H1 (cell line): ENCODE data around the gene MRTFA. TPM values are rescaled to one million over a fixed set of nuclear protein-coding genes. Genes with fewer than 3 reads are reported as not detected.

Experiments
- CTCF ChIA-PET: fragments of 300-600 bp; sonication (Branson Sonifier 250); formaldehyde crosslinking; loops from one replicate; lab custom pipeline; 2021; ENCODE audit not compliant: partially characterized antibody; lab: Charles Lee
- POLR2A ChIA-PET: fragments of 300-600 bp; sonication (Branson Sonifier 250); formaldehyde crosslinking; loops from one replicate; lab custom pipeline; 2021; ENCODE audit warnings: inconsistent platforms; ENCODE audit not compliant: partially characterized antibody; lab: Charles Lee
- DNase-seq, 2 experiments: peaks; one replicate each; pipeline versions ENCODE4 v3.0.0 to v3.0.0-alpha.2; 2010 to 2022; ENCODE audit warnings: low spot score in 2 of 2, low read depth in 1 of 2, mixed read lengths in 1 of 2
- FAIRE-seq: peaks from 2 replicates; lab custom pipeline; 2011; peaks lifted over from hg19 to GRCh38; lab: Jason Lieb, UNC
- H2AFZ ChIP-seq: 2 replicates; pipeline ENCODE4 v1.8.1; 2012; ENCODE audit warnings: low read length, inconsistent platforms
- H2AK5ac ChIP-seq: 2 replicates; pipeline ENCODE4 v1.6.1; 2013; ENCODE audit warnings: low read depth, low read length
- H2BK120ac ChIP-seq: replicated peaks from 2 replicates; pipeline ENCODE3; 2013; ENCODE audit warnings: low read depth, low read length, inconsistent platforms
- H2BK12ac ChIP-seq: 2 replicates; pipeline ENCODE4 v1.6.1; 2013; ENCODE audit warnings: low read depth, low read length
- H2BK15ac ChIP-seq: 2 replicates; pipeline ENCODE4 v1.6.1; 2013; ENCODE audit warnings: low read length
- H2BK20ac ChIP-seq: 2 replicates; pipeline ENCODE4 v1.6.1; 2013; ENCODE audit warnings: low read length
- H2BK5ac ChIP-seq: 2 replicates; pipeline ENCODE4 v1.6.1; 2013; ENCODE audit warnings: low read depth, low read length
- H3K14ac ChIP-seq: 2 replicates; pipeline ENCODE4 v1.6.1; 2013; ENCODE audit warnings: inconsistent platforms; ENCODE audit not compliant: insufficient read length
- H3K18ac ChIP-seq: 2 replicates; pipeline ENCODE4 v1.6.1; 2013; ENCODE audit warnings: low read length; ENCODE audit errors: extremely low read depth
- H3K23ac ChIP-seq: 2 replicates; pipeline ENCODE4 v1.6.1; 2013; ENCODE audit warnings: inconsistent platforms; ENCODE audit not compliant: insufficient read length
- H3K23me2 ChIP-seq: 2 replicates; pipeline ENCODE4 v1.6.1; 2013; ENCODE audit warnings: low read depth, low read length
- H3K27ac ChIP-seq: 2 replicates; pipeline ENCODE4 v1.6.1; 2011; ENCODE audit warnings: low read depth, low read length, inconsistent platforms
- H3K27me3 ChIP-seq, 4 experiments: replicated peaks in 1 of 4; 1 replicate in 1 of 4; 2 replicates in 3 of 4; pipeline versions ENCODE4 v1.6.1 to v1.8.1; 2011 to 2013; ENCODE audit warnings: low read length in 3 of 4, mild to moderate bottlenecking in 3 of 4, inconsistent platforms in 2 of 4, mixed read lengths in 2 of 4, moderate library complexity in 1 of 4; ENCODE audit not compliant: control insufficient read depth in 3 of 4, insufficient read depth in 3 of 4; ENCODE audit errors: extremely low read depth in 1 of 4
- H3K36me3 ChIP-seq, 4 experiments: 2 replicates each; pipeline versions ENCODE4 v1.6.1 to v1.8.1; 2011 to 2013; ENCODE audit warnings: mild to moderate bottlenecking in 4 of 4, low read length in 3 of 4, moderate library complexity in 2 of 4, control low read depth in 1 of 4, inconsistent platforms in 1 of 4; ENCODE audit not compliant: insufficient read depth in 4 of 4, control insufficient read depth in 2 of 4
- H3K4ac ChIP-seq: replicated peaks from 2 replicates; pipeline ENCODE3; 2013; ENCODE audit warnings: low read length, low read depth, mixed read lengths, inconsistent platforms; ENCODE audit not compliant: insufficient read length
- H3K4me1 ChIP-seq, 4 experiments: replicated peaks in 1 of 4; 1 replicate in 1 of 4; 2 replicates in 3 of 4; pipeline versions ENCODE4 v1.6.1 to v1.8.1; 2011 to 2013; ENCODE audit warnings: low read length in 3 of 4, inconsistent platforms in 2 of 4, mixed read lengths in 1 of 4; ENCODE audit not compliant: insufficient read depth in 4 of 4, control insufficient read depth in 3 of 4
- H3K4me2 ChIP-seq, 2 experiments: 2 replicates each; pipeline versions ENCODE4 v1.6.1 to v1.8.1; 2011 to 2013; ENCODE audit warnings: low read depth in 2 of 2, low read length in 2 of 2, control low read depth in 1 of 2, inconsistent platforms in 1 of 2, mild to moderate bottlenecking in 1 of 2; ENCODE audit not compliant: insufficient read depth in 1 of 2
- H3K4me3 ChIP-seq, 4 experiments: fragments of 200-600, 300-600 bp in 1 of 4; sonication (generic), shearing (Covaris generic), sonication (Bioruptor Twin) in 1 of 4; 2 replicates each; pipeline versions ENCODE4 v1.5.1 to v1.8.1; 2011 to 2016; ENCODE audit warnings: low read length in 4 of 4, low read depth in 3 of 4, control low read depth in 2 of 4, inconsistent platforms in 2 of 4, mild to moderate bottlenecking in 2 of 4, mixed read lengths in 1 of 4, moderate library complexity in 1 of 4; ENCODE audit not compliant: insufficient read depth in 2 of 4; ENCODE audit errors: extremely low read depth in 1 of 4
- H3K56ac ChIP-seq: replicated peaks from 2 replicates; pipeline ENCODE3; 2013; ENCODE audit warnings: low read depth, mild to moderate bottlenecking, mixed read lengths, low read length, inconsistent platforms; ENCODE audit not compliant: insufficient read length
- H3K79me1 ChIP-seq: 2 replicates; pipeline ENCODE4 v1.6.1; 2013; ENCODE audit warnings: low read depth, low read length, control low read depth
- H3K79me2 ChIP-seq, 2 experiments: 2 replicates each; pipeline versions ENCODE4 v1.6.1 to v1.8.1; 2012 to 2013; ENCODE audit warnings: low read length in 2 of 2, mild to moderate bottlenecking in 2 of 2, inconsistent platforms in 1 of 2; ENCODE audit not compliant: insufficient read depth in 2 of 2, control insufficient read depth in 1 of 2
- H3K9ac ChIP-seq, 4 experiments: replicated peaks in 1 of 4; 1 replicate in 1 of 4; 2 replicates in 3 of 4; pipeline versions ENCODE4 v1.6.1 to v1.8.1; 2011 to 2013; ENCODE audit warnings: low read depth in 3 of 4, low read length in 3 of 4, control low read depth in 2 of 4, mild to moderate bottlenecking in 2 of 4, moderate library complexity in 2 of 4, inconsistent platforms in 1 of 4; ENCODE audit errors: extremely low read depth in 1 of 4
- H3K9me3 ChIP-seq, 2 experiments: 2 replicates each; pipeline versions ENCODE4 v1.6.1 to v1.8.1; 2012 to 2013; ENCODE audit warnings: mild to moderate bottlenecking in 2 of 2, moderate library complexity in 2 of 2, control low read depth in 1 of 2, inconsistent platforms in 1 of 2, low read depth in 1 of 2, low read length in 1 of 2, mixed read lengths in 1 of 2; ENCODE audit not compliant: insufficient read depth in 2 of 2
- H4K20me1 ChIP-seq, 2 experiments: replicated peaks in 1 of 2; 2 replicates each; pipeline versions ENCODE3 to v1.8.1; 2011 to 2013; ENCODE audit warnings: inconsistent platforms in 2 of 2, low read length in 2 of 2, mild to moderate bottlenecking in 1 of 2; ENCODE audit not compliant: insufficient read depth in 2 of 2, control insufficient read depth in 1 of 2
- H4K5ac ChIP-seq: 2 replicates; pipeline ENCODE4 v1.6.1; 2013; ENCODE audit warnings: low read length, low read depth, mixed read lengths, inconsistent platforms; ENCODE audit not compliant: insufficient read length
- H4K8ac ChIP-seq: 2 replicates; pipeline ENCODE4 v1.8.0; 2013; ENCODE audit warnings: mild to moderate bottlenecking, moderate library complexity, low read length, inconsistent platforms; ENCODE audit not compliant: insufficient read depth; ENCODE audit errors: extremely low read depth
- H4K91ac ChIP-seq: replicated peaks from 2 replicates; pipeline ENCODE3; 2013; ENCODE audit warnings: low read length, mixed read lengths, inconsistent platforms; ENCODE audit not compliant: insufficient read length
- ATF2 ChIP-seq: IDR thresholded peaks from 2 replicates; pipeline ENCODE4 v1.6.1; 2012; ENCODE audit warnings: low read length, inconsistent platforms
- SP1 ChIP-seq: IDR thresholded peaks from 2 replicates; pipeline ENCODE4 v1.6.1; 2011; ENCODE audit warnings: low read depth, low read length
- YY1 ChIP-seq: IDR thresholded peaks from 2 replicates; pipeline ENCODE4 v1.6.1; 2011; ENCODE audit warnings: low read depth, mild to moderate bottlenecking, low read length
- ZNF274 ChIP-seq: IDR thresholded peaks from 2 replicates; pipeline ENCODE4 v1.7.0; 2012; ENCODE audit warnings: low read length, borderline replicate concordance; ENCODE audit errors: extremely low read depth
- polyA plus RNA-seq, 7 experiments: library from polyadenylated mRNA; depleted of rRNA in 3 of 7; stranded (reverse) in 5 of 7; unstranded in 2 of 7; fragments of >200 nt in 5 of 7; fragments of 200-250 nt in 2 of 7; gene quantifications; 1 replicate in 5 of 7; 2 replicates in 1 of 7; 4 replicates in 1 of 7; pipeline versions ENCODE4 v1.2.1 to v1.2.3, GENCODE V29; 2011 to 2013; ENCODE audit warnings: missing spikeins in 2 of 7, mixed read lengths in 2 of 7
- total RNA-seq: library from RNA; stranded (reverse); fragmentation: NEBNext Ultra II Directional; extraction: Animal tissue kit (Norgen Biotek cat#: 25700); gene quantifications from 2 replicates; pipeline ENCODE4 v1.2.1, GENCODE V29; 2021

The MRTFA gene
- total and polyA plus RNA-seq, 2 of the 8 experiments (the other 6 are each of a cell fraction or from before 2014, with no cell fraction given): 5.4 to 37.9 TPM

- Histone ChIP-seq H3K18ac (no peak overlapping the region), H3K9ac (no peak overlapping the region), H3K9me3 (no peaks in the 10 kb centered on the region), H2BK120ac (no peak overlapping the region), H3K79me2 (no peaks in the 10 kb centered on the region), H3K27ac (no peak overlapping the region), H4K5ac (no peak overlapping the region), H3K4me3 (no peak overlapping the region), H2BK5ac (no peak overlapping the region), H4K91ac (no peak overlapping the region), H3K14ac (no peak overlapping the region), H2BK15ac (no peak overlapping the region), H3K4me1 (peaks cover 0 to 6% (median 2%) of the 10 kb centered on the region in 4 experiments; a peak in 3 of 7 replicates), H4K20me1 (peaks cover 0 to 2% of the 10 kb centered on the region in 2 experiments), H2BK12ac (no peak overlapping the region), H3K4ac (no peak overlapping the region), H3K79me1 (0 out of 2 replicates have a peak, but pooled peaks cover 3% of the 10 kb centered on the region), H3K23me2 (no peaks in the 10 kb centered on the region), H3K23ac (no peak overlapping the region), H3K36me3 (no peaks in the 10 kb centered on the region; a peak in 1 of 8 replicates), H3K27me3 (no peaks in the 10 kb centered on the region), H2BK20ac (no peak overlapping the region), H3K4me2 (no peak overlapping the region), H3K56ac (no peak overlapping the region), H2AFZ (no peak overlapping the region), H2AK5ac (no peak overlapping the region), H4K8ac (no peak overlapping the region)
- no peak for DNase-seq
- FAIRE-seq: no peak
- POLR2A ChIA-PET: interaction anchor here (1.2 kb wide), 1 partner anchor 9 kb away, joined by 3 read pairs; no protein-coding TSS in a partner anchor
- TF ChIP-seq ATF2: no peak
- no peak for TF ChIP-seq YY1
- no peak for TF ChIP-seq SP1
- no peak for TF ChIP-seq ZNF274
- CTCF ChIA-PET: interaction anchor here (0.6 to 7.2 kb wide), 3 partner anchors 9 to 45 kb away, joined by 3 to 66 read pairs (median 3); no protein-coding TSS in a partner anchor
Measured at GRCh38 chr22:40482391-40482790, 154.1 kb downstream of the MRTFA start.
